GM12878 (cell line): ENCODE data around the gene FAM219A. TPM values are rescaled to one million over a fixed set of nuclear protein-coding genes. Genes with fewer than 3 reads are reported as not detected.
"Not testable (repeated sequence)": the region's sequence is repeated elsewhere in the genome, so short reads cannot be mapped to it uniquely, and the experiment has no call there.

Source experiments
- ATAC-seq: fragments of 200-7000 bp; cut with Tn5 transposase; 3 replicates; pipeline ENCODE4 v1.9.1; 2020; ENCODE audit warnings: mild to moderate bottlenecking, moderate library complexity
- BruUV-seq: library from RNA; stranded (reverse); fragments of 400-500 nt; replicated peaks from 2 replicates; lab custom pipeline; 2021; lab: Mats Ljungman, UMichigan
- CTCF ChIA-PET: fragments of 300-600 bp; sonication (Branson Sonifier 250); formaldehyde crosslinking; extraction: SDS; loops from one replicate; lab custom pipeline; 2021; ENCODE audit warnings: inconsistent platforms; lab: Yijun Ruan, JAX
- POLR2A ChIA-PET: fragments of 350-600 bp; formaldehyde crosslinking; extraction: SDS; loops from one replicate; lab custom pipeline; 2021; ENCODE audit warnings: inconsistent platforms; lab: Charles Lee
- RAD21 ChIA-PET: fragments of 300-600 bp; sonication (Branson Sonifier 250); formaldehyde crosslinking; loops from one replicate; lab custom pipeline; 2023; ENCODE audit warnings: antibody characterized with exemption; ENCODE audit not compliant: unreplicated experiment; lab: Charles Lee
- SMC1A ChIA-PET: fragments of 300-600 bp; sonication (Branson Sonifier 250); formaldehyde crosslinking; loops from one replicate; lab custom pipeline; 2023; ENCODE audit not compliant: unreplicated experiment, uncharacterized antibody; lab: Charles Lee
- DNase-seq: peaks from one replicate; pipeline ENCODE4 v3.0.0-alpha.2; 2011; ENCODE audit warnings: low read depth, low spot score
- FAIRE-seq: peaks from 3 replicates; lab custom pipeline; 2011; peaks lifted over from hg19 to GRCh38; lab: Jason Lieb, UNC
- H2AFZ ChIP-seq: 2 replicates; pipeline ENCODE4 v1.6.0; 2011; ENCODE audit warnings: low read depth, low read length, control low read depth; ENCODE audit not compliant: control insufficient read depth
- H3K27ac ChIP-seq: 2 replicates; pipeline ENCODE4 v1.5.1; 2011; ENCODE audit warnings: control low read depth; ENCODE audit not compliant: control insufficient read depth, insufficient read depth
- H3K27me3 ChIP-seq, 2 experiments: replicated peaks in 1 of 2; 2 replicates each; pipeline versions ENCODE4 v1.6.0 to v1.6.1; 2011; ENCODE audit warnings: low read length in 1 of 2; ENCODE audit not compliant: control insufficient read depth in 2 of 2, insufficient read depth in 2 of 2
- H3K36me3 ChIP-seq, 2 experiments: 2 replicates each; pipeline ENCODE4 v1.5.1; 2011; ENCODE audit warnings: low read length in 1 of 2; ENCODE audit not compliant: control insufficient read depth in 2 of 2, insufficient read depth in 2 of 2
- H3K4me1 ChIP-seq: 2 replicates; pipeline ENCODE4 v1.6.1; 2011; ENCODE audit warnings: mild to moderate bottlenecking, low read length, moderate library complexity, mixed read lengths; ENCODE audit not compliant: control insufficient read depth, insufficient read depth
- H3K4me2 ChIP-seq: 2 replicates; pipeline ENCODE4 v1.6.0; 2011; ENCODE audit warnings: control low read depth; ENCODE audit not compliant: control insufficient read depth, insufficient read depth
- H3K4me3 ChIP-seq: fragments of 200-600 bp; sonication (generic); 2 replicates; pipeline ENCODE4 v1.5.1; 2016
- H3K79me2 ChIP-seq: 2 replicates; pipeline ENCODE4 v1.6.0; 2011; ENCODE audit warnings: low read length; ENCODE audit not compliant: control insufficient read depth, insufficient read depth
- H3K9ac ChIP-seq: 2 replicates; pipeline ENCODE4 v1.8.0; 2011; ENCODE audit warnings: low read length, control low read depth, mixed read lengths; ENCODE audit not compliant: control insufficient read depth, insufficient read depth
- H3K9me3 ChIP-seq: replicated peaks from 3 replicates; pipeline ENCODE4 v1.5.1; 2011; ENCODE audit warnings: mild to moderate bottlenecking, low read length; ENCODE audit not compliant: control insufficient read depth, insufficient read depth
- H4K20me1 ChIP-seq: 2 replicates; pipeline ENCODE4 v1.6.0; 2011; ENCODE audit not compliant: control insufficient read depth, insufficient read depth
- ASH2L ChIP-seq: fragments of 300-600, 200-600 bp; sonication (generic); IDR thresholded peaks from 2 replicates; pipeline ENCODE4 v1.6.1; 2017; ENCODE audit warnings: low read depth, mild to moderate bottlenecking, borderline replicate concordance
- KAT2A ChIP-seq: conservative IDR thresholded peaks from 2 replicates; pipeline ENCODE4 v1.6.1; 2011; ENCODE audit warnings: low read depth, low read length; ENCODE audit not compliant: control insufficient read depth
- KDM1A ChIP-seq: fragments of 200-600 bp; sonication (generic); IDR thresholded peaks from 2 replicates; pipeline ENCODE4 v1.6.1; 2016; ENCODE audit warnings: borderline replicate concordance
- MTA3 ChIP-seq: IDR thresholded peaks from 2 replicates; pipeline ENCODE4 v1.6.1; 2012; ENCODE audit warnings: low read length, inconsistent platforms, borderline replicate concordance
- NR2C2 ChIP-seq: IDR thresholded peaks from 2 replicates; pipeline ENCODE4 v1.6.1; 2011; ENCODE audit warnings: borderline replicate concordance, low read depth; ENCODE audit not compliant: control insufficient read depth, insufficient read length
- POLR2A ChIP-seq: IDR thresholded peaks from 2 replicates; pipeline ENCODE4 v1.6.1; 2011; ENCODE audit warnings: low read depth, mild to moderate bottlenecking, low read length
- RFX5 ChIP-seq: IDR thresholded peaks from 2 replicates; pipeline ENCODE4 v1.6.1; 2011; ENCODE audit warnings: low read depth, low read length, improper control_type of control experiment
- SMAD1 ChIP-seq: fragments of 450-650 bp; IDR thresholded peaks from 2 replicates; pipeline ENCODE4 v1.6.1; 2018; ENCODE audit warnings: mild to moderate bottlenecking, low read depth; ENCODE audit not compliant: partially characterized antibody
- TAF1 ChIP-seq: IDR thresholded peaks from 2 replicates; pipeline ENCODE4 v1.6.1; 2011; ENCODE audit warnings: mild to moderate bottlenecking, low read depth, low read length, borderline replicate concordance
- TCF12 ChIP-seq: IDR thresholded peaks from 2 replicates; pipeline ENCODE4 v1.6.1; 2011; ENCODE audit warnings: low read depth, mild to moderate bottlenecking, low read length
- ZNF217 ChIP-seq: fragments of 450-650 bp; IDR thresholded peaks from 2 replicates; pipeline ENCODE4 v1.6.1; 2017; ENCODE audit warnings: antibody characterized with exemption, mild to moderate bottlenecking
- WGBS: methylation state at CpG from one replicate; pipeline ENCODE4 v1.1.6; 2016; ENCODE audit warnings: low lambda C conversion rate; ENCODE audit not compliant: insufficient replicate concordance, insufficient coverage; ENCODE audit errors: missing lambda C conversion rate; 5-methylcytosine and 5-hydroxymethylcytosine counted together
- in situ Hi-C: fragments of 300-500 bp; cut with MboI; formaldehyde crosslinking; loops from 9 replicates; pipeline ENCODE4 v1.14.3; 2018; ENCODE audit warnings: mixed read lengths
- intact Hi-C: fragments of 100-400 bp; cut with micrococcal nuclease; formaldehyde crosslinking; loops from one replicate; pipeline ENCODE4 v1.14.2; 2022; ENCODE audit not compliant: unreplicated experiment
- polyA plus RNA-seq, 11 experiments: library from polyadenylated mRNA; depleted of rRNA in 4 of 11; unstranded in 6 of 11; stranded (reverse) in 5 of 11; fragments of >200 nt; fragmentation: Nextera tagmentation in 4 of 11; fragmentation: Illumina TruSeq in 1 of 11; extraction: Ambion mirVana in 4 of 11; extraction: Trizol in 1 of 11; gene quantifications; 1 replicate in 1 of 11; 2 replicates in 10 of 11; pipeline versions ENCODE4 v1.2.1 to v1.2.3, GENCODE V29; 2011 to 2016; ENCODE audit warnings: inconsistent platforms in 2 of 11, missing spikeins in 2 of 11, low read depth in 1 of 11
- total RNA-seq, 4 experiments: library from RNA; depleted of rRNA in 3 of 4; stranded (reverse); fragments of >200 nt in 3 of 4; fragmentation: Illumina TruSeq in 1 of 4; extraction: Trizol in 1 of 4; gene quantifications; 2 replicates each; pipeline versions ENCODE4 v1.2.1 to v1.2.3, GENCODE V29; 2013 to 2021
- TF ChIP-seq, protein P1 (sequence below): fragments of 450-650 bp; conservative IDR thresholded peaks from 2 replicates; pipeline ENCODE4 v1.6.1; 2017; ENCODE audit warnings: mild to moderate bottlenecking, moderate library complexity

The FAM219A gene
- total and polyA plus RNA-seq, 10 of the 15 experiments (the other 5 are each of a cell fraction or from before 2014, with no cell fraction given): 0.11 to 2.0 (median 0.71) TPM

DNA sequence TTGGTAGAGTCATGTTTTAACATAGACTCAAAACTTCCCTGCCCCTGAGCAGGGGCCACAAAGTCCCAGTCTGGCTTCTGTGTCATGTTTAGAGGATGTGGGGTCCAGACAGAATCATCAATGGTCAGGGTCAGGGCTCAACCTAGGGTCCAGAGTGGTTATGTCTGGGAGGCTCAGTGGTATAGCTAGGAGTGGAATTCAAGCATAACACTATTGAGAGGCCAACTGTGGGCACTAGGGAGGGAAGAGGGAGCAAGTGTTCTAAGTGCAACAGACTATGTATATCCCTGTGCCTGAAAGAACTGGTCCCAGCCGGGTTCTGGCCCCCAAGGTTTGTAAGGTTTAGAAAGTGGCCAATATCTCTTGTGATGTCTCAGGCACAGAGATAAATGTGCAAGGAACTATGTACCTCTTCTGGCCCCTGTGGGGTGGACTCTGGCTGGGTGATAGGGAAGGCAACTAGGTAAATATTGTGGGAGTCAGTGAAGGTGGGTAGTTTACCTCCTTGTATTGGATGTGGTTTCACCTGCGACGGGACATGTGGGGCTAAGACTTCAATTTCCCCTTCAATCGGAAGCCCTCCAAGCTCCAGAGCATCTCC, 95.7 kb downstream of the FAM219A start:
- FAIRE-seq (no peak), ATAC-seq (no peak), DNase-seq (no peak)
- H3K79me2 ChIP-seq: no peaks in the 10 kb centered on the region
- in situ Hi-C loops (no loop called here), intact Hi-C loops (no loop called here)
- H3K36me3 ChIP-seq: no peaks in the 10 kb centered on the region
- H4K20me1 ChIP-seq: no peaks in the 10 kb centered on the region
- no peaks in the 10 kb centered on the region for H3K27me3 ChIP-seq
- BruUV-seq: no TSS peak
- ChIA-PET SMC1A (no interaction called here), POLR2A (no interaction called here), RAD21 (no interaction called here), CTCF (interaction anchor here (0.5 kb wide), 1 partner anchor 17 kb away, joined by 3 read pairs; no protein-coding TSS in a partner anchor)
- no peak overlapping the region for H3K9ac ChIP-seq
- no peak for TF ChIP-seq NR2C2
- TF ChIP-seq KAT2A: no peak
- TF ChIP-seq TCF12: no peak
- TF ChIP-seq POLR2A: no peak
- TF ChIP-seq SMAD1: no peak
- TF ChIP-seq RFX5: no peak
- TF ChIP-seq ZNF217: no peak
- TF ChIP-seq MTA3: no peak
- TF ChIP-seq KDM1A: no peak
- no peak for TF ChIP-seq ASH2L
- TF ChIP-seq, protein P1, sequence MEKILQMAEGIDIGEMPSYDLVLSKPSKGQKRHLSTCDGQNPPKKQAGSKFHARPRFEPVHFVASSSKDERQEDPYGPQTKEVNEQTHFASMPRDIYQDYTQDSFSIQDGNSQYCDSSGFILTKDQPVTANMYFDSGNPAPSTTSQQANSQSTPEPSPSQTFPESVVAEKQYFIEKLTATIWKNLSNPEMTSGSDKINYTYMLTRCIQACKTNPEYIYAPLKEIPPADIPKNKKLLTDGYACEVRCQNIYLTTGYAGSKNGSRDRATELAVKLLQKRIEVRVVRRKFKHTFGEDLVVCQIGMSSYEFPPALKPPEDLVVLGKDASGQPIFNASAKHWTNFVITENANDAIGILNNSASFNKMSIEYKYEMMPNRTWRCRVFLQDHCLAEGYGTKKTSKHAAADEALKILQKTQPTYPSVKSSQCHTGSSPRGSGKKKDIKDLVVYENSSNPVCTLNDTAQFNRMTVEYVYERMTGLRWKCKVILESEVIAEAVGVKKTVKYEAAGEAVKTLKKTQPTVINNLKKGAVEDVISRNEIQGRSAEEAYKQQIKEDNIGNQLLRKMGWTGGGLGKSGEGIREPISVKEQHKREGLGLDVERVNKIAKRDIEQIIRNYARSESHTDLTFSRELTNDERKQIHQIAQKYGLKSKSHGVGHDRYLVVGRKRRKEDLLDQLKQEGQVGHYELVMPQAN: no peak
- no peak for TF ChIP-seq TAF1
- no peak overlapping the region for H3K4me3 ChIP-seq
- peaks cover 1% of the 10 kb centered on the region; the same call in 1 of the 3 replicates for H3K9me3 ChIP-seq
- H3K27ac ChIP-seq: no peak overlapping the region
- no peak overlapping the region for H3K4me2 ChIP-seq
- H3K4me1 ChIP-seq: no peaks in the 10 kb centered on the region
- WGBS: 75% methylated on average over 4 of the region's 4 CpGs
- H2AFZ ChIP-seq: no peak overlapping the region

DNA sequence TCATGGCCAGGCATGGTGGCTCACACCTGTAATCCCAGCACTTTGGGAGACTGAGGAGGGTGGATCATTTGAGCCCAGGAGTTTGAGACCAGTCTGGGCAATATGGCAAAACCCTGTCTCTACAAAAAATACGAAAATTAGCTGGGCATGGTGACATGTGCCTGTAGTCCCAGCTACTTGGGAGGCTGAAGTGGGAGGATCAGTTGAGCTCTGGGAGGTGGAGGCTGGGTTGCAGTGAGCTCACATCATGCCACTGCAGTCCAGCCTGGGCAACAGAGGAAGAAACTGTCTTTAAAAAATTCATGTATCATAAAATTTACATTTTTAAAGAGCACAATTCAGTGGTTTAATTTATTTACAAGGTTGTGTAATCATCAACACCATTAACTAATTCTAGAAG, 105.4 kb downstream of the FAM219A start:
- RAD21 ChIA-PET, H3K36me3 ChIP-seq, H3K27me3 ChIP-seq, H3K9ac ChIP-seq, H3K4me1 ChIP-seq, ATAC-seq, H3K4me3 ChIP-seq, in situ Hi-C loops, H3K27ac ChIP-seq, H3K79me2 ChIP-seq, H4K20me1 ChIP-seq, H3K4me2 ChIP-seq, H3K9me3 ChIP-seq, H2AFZ ChIP-seq, DNase-seq, BruUV-seq, FAIRE-seq: not testable (repeated sequence)
- ChIA-PET POLR2A (interaction anchor here (0.6 kb wide), 1 partner anchor 878 kb away, joined by 4 read pairs; no protein-coding TSS in a partner anchor), SMC1A (interaction anchor here (1.0 kb wide), 1 partner anchor 19 kb away, joined by 3 read pairs; no protein-coding TSS in a partner anchor), CTCF (interaction anchor here (0.8 kb wide), 1 partner anchor 22 kb away, joined by 3 read pairs; no protein-coding TSS in a partner anchor)
- WGBS: 0% methylated on average over 1 of the region's 1 CpG
- intact Hi-C loops: loop anchor here (10.0 kb wide), 1 partner anchor 62 kb away; no protein-coding TSS in a partner anchor
